GM18909 (cell line): ENCODE measurements around the gene RDH13.

Experiments
- ATAC-seq: cut with Tn5 transposase; IDR thresholded peaks from one replicate; pipeline ENCODE4 v1.9.1; 2021; ENCODE audit warnings: mild to moderate bottlenecking; ENCODE audit not compliant: unreplicated experiment, poor library complexity

The RDH13 gene

GRCh38 chr19:55092423-55093318, 29.7 kb upstream of the RDH13 start:
- ATAC-seq = no peak

GRCh38 chr19:55091955-55092354, 29.0 kb upstream of the RDH13 start:
- ATAC-seq = no peak

- ATAC-seq = no peak
Measured at GRCh38 chr19:55091126-55091910, 28.4 kb upstream of the RDH13 start.

- no peak for ATAC-seq
Measured at GRCh38 chr19:55090564-55090963, 27.6 kb upstream of the RDH13 start.

- no peak for ATAC-seq
Measured at GRCh38 chr19:55089342-55089944, 26.5 kb upstream of the RDH13 start.

GRCh38 chr19:55088543-55089341, 25.8 kb upstream of the RDH13 start:
- no peak for ATAC-seq

GRCh38 chr19:55088021-55088451, 25.1 kb upstream of the RDH13 start:
- ATAC-seq = no peak

GRCh38 chr19:55087542-55087901, 24.6 kb upstream of the RDH13 start:
- ATAC-seq = no peak

GRCh38 chr19:55086730-55087541, 24.0 kb upstream of the RDH13 start:
- ATAC-seq = no peak

GRCh38 chr19:55085923-55086715, 23.2 kb upstream of the RDH13 start:
- no peak for ATAC-seq

- no peak for ATAC-seq
Measured at GRCh38 chr19:55084416-55084815, 21.5 kb upstream of the RDH13 start.

GRCh38 chr19:55083004-55083850, 20.3 kb upstream of the RDH13 start:
- no peak for ATAC-seq

- ATAC-seq = no peak
Measured at GRCh38 chr19:55082020-55082851, 19.3 kb upstream of the RDH13 start.

- no peak for ATAC-seq
Measured at GRCh38 chr19:55081770-55082019, 18.7 kb upstream of the RDH13 start.

- no peak for ATAC-seq
Measured at GRCh38 chr19:55080968-55081769, 18.2 kb upstream of the RDH13 start.
